Right lung (tissue), 5 donors: ENCODE data around the gene XRCC6. TPM values are rescaled to one million over a fixed set of nuclear protein-coding genes. Genes with fewer than 3 reads are reported as not detected.
"Not testable (repeated sequence)": the region's sequence is repeated elsewhere in the genome, so short reads cannot be mapped to it uniquely, and the experiment has no call there.

Source experiments
- DNase-seq, 2 donors: peaks; one replicate each; pipeline ENCODE4 v3.0.0-alpha.2; 2013
- polyA plus RNA-seq, 5 donors: library from polyadenylated mRNA; unstranded; fragments of 120-200 nt; gene quantifications; one replicate each; pipeline versions ENCODE4 v1.2.1 to v1.2.3, GENCODE V29; 2013; ENCODE audit warnings: inconsistent platforms in 1 of 5, low replicate concordance in 1 of 5; ENCODE audit not compliant: insufficient read length in 5 of 5, insufficient read depth in 1 of 5

The XRCC6 gene
- polyA plus RNA-seq, 5 donors = 307 to 378 (median 331) TPM

DNA sequence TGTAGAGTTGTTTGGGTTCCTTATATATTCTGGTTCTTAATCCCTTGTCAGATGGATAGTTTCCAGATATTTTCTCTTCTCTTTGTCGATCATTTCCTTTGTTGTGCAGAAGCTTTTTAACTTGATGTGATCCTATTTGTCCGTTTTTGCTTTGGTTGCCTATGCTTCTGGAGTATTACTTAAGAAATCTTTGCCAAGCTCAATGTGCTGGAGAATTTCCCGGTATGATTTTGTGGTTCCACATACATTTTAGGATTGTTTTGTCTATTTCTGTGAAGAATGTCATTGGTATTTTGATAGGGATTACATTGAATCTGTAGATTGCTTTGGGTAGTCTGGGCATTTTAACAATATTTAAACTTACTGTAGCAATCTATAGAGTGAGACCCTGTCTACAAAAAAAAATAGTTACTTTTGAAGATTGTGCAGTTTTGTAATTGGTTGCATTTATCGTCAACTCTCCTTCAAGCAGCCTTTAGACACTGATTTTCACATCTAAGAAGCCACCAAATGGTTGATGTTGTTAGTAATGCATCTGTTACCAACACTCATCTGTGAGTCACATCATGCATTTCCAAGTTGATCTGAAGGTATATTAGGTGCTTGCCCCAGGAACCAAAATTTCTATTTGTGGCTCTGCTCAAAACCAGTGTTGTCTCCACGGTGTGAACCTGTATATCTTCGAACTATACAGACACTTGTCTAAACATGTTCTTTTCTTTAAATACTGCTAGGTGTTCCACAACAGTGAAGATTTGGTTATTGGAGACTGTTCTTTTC, 21.4 kb downstream of the XRCC6 start:
- no peak for DNase-seq

DNA sequence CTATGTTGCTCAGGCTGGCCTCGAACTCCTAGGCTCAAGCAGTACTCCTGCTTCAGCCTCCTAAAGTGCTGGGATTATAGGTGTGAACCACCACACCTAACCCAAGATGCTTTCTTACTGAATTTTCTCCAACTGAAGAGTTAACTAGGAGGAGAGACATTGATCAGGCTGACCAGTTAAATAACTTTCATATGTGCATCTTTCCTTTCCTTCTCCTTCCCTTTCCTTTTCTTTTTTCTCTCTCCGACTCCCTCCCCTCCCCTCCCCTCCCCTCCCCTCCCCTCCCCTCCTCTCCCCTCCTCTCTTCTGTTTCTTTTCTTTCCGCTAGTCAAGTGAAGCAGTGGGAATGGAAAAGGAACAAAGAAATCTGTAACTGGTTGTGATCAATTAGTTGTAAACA, 26.7 kb downstream of the XRCC6 start:
- no peak for DNase-seq

DNA sequence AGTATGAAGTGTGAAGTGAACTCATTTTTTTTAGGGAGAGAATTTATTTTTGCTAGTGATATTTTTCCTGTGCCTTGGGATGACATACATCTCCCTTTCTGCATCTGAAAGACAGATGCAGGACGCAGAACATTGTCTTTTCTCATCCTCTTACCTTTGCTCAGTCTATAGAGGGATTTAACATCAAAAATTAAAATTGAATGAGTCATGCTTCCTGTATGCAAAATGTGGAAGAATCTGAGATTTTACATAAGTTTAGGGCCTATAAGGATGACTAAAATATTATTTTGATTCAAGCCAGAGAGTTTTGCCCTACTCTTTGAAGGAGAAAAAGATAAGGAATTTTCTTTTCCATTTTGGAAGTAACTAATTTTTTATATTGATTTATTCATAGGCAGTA, 27.3 kb downstream of the XRCC6 start:
- DNase-seq = no peak

DNA sequence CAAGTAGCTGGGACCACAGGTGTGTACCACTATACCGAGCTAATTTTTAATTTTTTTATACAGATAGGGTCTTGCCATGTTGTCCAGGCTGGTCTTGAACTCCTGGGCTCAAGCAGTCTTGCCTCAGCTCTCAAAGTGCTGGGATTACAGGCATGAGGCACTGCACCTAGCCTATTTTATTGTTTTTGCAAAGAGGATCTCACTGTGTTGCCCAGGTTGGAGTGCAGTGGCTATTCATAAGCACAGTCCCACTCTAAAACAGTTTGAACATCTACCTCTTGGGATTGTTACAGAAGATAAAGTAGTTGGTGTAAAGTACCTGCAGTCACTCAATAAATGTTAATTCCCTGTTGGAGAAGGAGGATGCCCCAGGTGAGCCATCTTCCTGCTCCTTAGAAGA, 29.1 kb downstream of the XRCC6 start:
- DNase-seq = no peak

DNA sequence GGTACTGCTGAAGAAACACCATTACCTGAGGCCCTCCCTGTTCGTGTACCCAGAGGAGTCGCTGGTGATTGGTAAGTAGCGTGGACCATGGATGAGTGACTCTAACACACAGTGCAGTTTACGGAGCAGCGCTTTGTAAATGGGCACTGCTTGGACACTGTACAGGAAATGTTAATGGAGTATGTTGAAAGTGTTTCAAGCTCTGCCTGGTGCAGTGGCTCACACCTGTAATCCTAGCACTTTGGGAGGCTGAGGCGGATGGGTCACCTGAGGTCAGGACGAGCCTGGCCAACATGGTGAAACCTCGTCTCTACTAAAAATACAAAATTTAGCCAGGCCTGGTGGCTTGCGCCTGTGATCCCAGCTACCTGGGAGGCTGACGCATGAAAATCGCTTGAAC, 29.7 kb downstream of the XRCC6 start:
- no peak for DNase-seq

DNA sequence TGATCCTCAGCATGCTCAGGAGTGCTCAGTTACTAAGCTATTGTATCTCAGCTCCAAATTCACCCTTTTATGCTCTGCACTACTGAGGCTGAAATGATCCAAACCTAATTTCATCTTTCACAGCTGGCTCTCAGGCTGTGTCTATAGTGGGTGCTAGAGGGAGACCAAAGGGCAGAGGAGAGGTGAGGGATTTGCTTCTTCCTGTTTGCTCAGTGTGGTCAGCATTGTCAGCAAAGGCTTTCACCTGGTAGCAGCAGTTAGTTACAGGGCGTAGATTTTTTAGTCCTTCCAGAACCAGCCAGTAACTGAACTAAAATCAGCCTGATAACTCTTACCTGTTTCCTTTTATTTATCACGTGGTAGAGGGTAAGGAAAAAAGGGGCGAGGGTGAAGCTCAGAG, 33.2 kb downstream of the XRCC6 start:
- no peak for DNase-seq

DNA sequence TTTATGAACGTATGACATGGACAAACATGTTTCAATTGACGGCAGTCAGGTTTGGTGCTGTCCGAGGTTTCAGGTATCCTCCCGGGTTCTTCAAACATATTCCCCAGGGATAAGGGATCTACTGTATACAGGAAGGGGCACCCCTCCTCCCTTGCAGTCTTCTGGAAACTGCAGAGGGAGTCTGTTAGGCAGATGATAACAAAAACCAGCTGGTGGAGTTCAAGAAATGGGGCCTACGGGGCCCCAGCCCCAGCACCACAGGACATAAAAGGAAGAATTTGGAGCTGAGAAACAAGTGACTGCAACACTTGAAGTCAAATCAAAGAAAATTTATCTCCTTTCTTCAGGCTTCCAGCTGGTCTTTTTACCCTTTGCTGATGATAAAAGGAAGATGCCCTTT, 35.5 kb downstream of the XRCC6 start:
- DNase-seq = no peak

DNA sequence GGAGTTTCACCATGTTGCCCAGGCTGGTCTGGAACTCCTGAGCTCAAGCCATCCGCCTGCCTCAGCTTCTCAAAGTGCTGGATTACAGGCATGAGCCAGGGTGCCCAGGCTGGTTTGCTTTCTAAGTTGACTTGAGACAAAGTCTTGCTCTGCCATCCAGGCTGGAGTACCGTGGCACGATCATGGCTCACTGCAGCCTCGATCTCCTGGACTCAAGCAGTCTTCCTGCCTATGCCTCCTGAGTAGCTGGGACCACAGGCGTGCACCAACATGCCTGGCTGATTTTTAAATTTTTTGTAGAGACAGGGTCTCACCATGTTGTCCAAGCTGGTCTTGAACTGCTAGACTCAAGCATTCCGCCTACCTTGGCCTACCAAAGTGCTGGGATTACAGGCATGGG, 36.6 kb downstream of the XRCC6 start:
- no peak for DNase-seq

DNA sequence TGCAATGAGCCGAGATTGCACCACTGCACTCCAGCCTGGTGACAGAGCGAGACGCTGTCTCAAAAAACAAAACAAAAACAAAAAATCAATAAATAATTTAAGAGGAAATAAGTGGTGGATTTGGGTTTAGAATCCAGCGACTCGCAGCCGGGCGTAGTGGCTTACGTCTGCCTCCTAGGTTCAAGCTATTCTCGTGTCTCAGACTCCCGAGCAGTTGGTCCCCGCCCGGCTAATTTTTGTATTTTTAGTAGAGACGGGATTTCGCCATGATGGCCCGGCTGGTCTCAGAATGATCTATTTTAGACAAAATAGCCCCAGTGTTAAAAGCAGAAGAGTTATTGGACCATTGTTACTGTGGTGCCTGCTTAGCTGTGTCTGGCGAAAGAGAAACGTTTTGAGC, 37.8 kb downstream of the XRCC6 start:
- no peak for DNase-seq

DNA sequence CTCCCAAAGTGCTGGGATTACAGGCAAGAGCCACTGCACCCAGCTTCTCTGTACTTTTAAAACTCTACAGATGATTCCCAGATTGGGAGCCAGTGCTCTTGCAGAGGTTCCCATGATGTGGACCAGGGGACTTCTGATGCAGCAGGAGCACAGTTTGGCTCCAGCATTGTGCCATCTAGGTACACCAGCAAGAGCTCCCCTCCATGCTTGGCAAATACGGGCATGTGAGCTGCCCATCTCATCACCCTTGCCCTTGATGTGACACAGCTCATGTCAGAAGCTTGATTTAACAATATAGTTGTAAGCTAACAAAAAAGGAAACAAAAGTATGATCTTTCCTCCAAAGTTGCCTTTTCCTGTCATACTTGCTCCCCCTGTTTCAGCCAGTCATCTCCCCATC, 38.8 kb downstream of the XRCC6 start:
- DNase-seq = no peak

DNA sequence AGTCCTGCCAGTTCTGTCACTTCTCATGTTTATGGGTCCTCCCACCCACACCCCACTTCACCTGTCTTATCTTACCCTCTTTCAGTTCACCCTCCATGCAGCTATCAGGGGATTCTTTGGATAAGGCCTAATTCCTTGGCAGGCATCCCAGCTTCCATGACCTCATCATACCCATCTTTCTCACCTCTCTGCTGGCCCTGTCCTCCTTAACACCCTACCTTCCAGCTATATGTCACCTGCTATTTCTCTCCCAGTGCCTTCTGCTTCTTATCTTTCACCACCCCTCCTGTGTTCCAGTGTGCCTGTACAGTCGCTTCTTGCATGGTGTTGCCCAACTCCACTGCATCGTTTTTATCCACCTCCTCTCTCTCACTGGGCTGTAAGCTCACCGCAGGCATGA, 39.3 kb downstream of the XRCC6 start:
- DNase-seq = no peak

DNA sequence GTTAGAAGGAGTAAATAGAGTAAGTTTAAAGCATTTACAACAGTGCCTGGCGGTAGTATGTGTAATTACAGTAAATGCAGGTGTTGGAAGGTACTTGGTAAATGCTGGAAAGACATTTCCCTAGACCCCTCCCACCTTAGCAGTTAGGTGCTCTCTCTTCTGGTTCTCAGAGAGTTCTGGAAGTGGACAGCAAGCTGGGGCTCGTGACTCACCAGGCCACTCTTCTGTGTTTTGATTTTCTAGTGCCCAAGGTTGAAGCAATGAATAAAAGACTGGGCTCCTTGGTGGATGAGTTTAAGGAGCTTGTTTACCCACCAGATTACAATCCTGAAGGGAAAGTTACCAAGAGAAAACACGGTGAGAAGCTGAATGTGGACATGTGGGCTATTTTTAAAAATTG, 40.0 kb downstream of the XRCC6 start:
- no peak for DNase-seq

DNA sequence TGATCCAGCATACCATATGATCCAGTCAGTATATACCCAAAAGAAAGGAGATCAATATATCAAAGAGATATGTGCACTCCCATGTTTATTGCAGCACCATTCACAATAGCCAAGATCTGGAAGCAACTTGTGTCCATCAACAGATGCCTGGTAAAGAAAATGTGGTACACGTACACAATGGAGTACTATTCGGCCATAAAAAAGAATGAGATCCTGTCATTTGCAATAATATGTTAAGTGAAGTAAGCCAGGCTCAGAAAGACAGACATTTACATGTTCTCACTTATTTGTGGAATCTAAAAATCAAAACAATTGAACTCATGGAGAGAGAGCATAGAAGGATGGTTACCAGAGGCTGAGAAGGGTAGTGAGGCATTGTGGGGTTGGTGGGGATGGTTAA, 40.6 kb downstream of the XRCC6 start:
- no peak for DNase-seq

DNA sequence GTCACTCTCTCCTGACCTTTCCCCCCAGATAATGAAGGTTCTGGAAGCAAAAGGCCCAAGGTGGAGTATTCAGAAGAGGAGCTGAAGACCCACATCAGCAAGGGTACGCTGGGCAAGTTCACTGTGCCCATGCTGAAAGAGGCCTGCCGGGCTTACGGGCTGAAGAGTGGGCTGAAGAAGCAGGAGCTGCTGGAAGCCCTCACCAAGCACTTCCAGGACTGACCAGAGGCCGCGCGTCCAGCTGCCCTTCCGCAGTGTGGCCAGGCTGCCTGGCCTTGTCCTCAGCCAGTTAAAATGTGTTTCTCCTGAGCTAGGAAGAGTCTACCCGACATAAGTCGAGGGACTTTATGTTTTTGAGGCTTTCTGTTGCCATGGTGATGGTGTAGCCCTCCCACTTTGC, 42.5 kb downstream of the XRCC6 start:
- DNase-seq = not testable (repeated sequence)

DNA sequence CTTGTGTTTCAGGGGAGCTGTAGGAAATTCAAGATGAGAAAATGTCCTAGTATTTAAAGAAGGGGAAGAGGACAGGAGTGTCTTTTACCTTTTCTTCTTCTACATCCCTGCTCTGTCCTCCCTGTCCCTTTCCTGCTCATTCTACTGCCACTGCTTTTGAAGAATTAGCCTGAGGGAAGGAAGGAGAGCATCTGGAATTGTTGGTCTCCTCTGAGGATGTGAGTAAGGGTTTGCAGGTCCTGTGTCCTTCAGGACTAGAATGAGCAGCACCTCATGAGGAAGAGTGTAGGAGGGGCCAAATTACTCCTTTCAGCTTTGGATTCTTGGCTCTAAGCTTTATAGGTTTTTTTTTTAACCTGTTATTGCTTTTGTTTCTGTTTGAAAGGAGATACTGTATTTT, 43.4 kb downstream of the XRCC6 start:
- no peak for DNase-seq

DNA sequence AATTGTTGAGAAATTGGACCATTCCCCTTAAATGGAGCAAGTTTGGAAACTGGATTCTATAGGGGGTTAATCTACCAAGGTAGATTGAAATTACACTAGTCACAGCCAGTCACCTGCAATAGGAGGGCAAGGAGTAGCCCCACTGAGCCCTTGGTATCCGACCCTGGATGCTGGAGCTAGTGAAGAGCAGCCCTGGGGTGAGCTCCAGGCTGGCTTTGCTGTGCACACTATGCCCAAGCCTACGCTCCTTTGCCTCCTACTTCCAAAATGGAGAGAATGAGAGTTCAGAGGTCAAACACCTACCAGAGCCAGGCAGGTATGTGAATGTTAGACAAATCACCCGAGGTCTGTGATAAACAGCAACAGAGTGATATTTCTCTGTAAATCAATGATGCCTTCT, 43.9 kb downstream of the XRCC6 start:
- DNase-seq = no peak

DNA sequence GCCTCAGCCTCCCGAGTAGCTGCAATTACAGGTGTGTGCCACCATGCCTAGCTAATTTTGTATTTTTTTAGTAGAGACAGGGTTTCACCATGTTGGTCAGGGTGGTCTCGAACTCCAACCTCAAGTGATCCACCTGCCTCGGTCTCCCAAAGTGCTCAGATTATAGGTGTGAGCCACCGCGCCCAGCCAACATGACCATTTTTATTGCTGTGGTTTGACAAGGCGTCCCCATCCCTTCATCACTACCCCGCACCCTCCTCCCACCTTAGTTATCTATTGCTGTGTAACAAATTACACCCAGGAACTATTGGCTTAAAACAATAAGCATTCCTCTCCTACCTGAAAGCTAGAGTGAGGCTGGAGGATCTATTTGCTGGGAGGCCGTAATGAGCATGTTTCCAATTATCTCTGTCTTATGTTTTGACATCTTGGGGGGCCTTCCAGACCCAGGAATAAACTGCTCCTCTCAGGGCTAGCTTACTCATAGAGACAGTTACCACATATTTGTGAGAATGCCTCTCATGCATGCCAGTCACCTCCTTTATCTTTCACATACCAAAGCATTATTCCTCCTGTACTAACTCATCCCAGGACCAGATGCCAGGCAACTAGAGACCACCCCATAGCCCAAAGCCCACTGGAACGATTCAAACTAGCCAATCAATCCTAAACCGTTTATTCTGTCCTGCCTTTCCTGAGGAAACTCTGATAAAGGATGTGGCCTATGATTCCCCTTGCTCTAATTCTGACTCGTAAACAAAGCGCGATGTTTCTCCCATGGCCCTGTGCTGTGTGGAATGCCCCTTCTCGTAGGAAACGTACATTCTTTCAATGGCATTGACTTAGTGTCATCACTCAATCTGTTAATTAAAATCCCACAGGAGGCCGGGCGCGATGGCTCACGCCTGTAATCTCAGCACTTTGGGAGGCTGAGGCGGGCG, 48.1 kb downstream of the XRCC6 start:
- no peak for DNase-seq

DNA sequence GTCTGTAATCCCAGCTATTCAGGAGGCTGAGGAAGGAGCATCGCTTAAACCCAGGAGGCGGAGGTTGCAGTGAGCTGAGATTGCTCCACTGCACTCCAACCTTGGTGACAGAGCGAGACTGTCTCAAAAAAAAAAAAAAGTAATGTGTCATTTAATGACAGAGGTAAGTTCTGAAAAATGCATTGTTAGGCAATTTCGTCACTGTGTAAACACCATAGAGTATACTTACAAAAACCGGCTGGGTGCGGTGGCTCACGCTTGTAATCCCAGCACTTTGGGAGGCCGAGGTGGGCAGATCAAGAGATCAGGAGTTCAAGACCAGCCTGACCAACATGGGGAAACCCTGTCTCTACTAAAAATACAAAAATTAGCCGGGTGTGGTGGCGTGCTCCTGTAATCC, 51.0 kb downstream of the XRCC6 start:
- not testable (repeated sequence) for DNase-seq

DNA sequence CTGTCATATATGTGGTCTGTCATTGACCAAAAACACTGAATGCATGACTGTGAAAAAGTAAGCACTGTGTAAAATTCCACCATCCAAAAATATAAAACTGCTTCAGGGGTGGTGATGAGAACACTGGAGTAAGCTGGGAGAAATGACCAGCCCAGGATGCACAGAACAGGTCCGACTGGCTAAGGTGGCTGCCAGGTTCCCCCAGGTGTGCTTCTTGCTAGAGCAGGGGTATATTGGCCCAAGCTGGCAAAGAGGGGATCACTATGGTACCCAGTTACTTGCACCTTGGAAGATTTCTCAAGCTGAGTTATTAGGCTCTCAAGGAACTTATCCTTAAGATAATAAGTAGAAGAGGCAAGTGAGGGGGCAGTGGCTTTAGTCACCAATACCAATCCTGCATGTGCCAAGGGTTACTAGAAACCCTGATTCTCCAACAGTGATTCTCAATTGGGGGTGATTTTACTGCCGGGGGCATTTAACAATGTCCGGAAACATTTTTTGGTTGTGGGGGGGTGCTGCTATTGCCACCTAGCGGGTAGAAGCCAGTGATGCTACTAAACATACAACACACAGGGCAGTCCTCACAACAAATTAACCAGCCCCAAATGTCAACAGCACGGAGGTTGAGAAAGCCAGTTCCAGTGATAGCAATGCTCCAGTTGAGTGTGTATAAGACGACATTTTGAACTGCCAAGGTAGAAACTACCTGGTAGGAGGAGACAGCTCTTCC, 51.9 kb downstream of the XRCC6 start:
- DNase-seq = no peak

DNA sequence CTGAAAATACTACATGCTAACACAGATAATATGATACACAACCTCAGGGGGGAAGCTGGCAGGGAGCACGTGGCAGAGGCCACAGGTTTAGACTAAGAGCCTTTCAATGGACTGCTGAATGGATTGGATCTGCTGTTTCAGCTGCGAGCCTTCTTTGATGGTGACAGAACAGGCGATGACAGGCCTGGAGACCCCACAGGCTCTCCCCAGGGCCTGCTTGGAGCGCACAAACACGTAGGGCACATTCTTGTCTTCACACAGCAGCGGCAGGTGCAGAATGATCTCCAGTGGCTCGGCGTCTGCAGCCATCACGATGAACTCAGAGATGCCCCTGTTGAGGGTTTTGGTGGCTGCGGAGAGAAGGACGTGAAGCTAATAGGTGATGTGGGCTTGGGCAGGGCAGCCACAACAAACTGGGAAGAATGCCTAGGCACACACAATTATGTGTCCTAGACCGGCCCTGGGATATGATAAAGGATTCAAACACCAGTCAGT, 53.8 kb downstream of the XRCC6 start:
- no peak for DNase-seq

DNA sequence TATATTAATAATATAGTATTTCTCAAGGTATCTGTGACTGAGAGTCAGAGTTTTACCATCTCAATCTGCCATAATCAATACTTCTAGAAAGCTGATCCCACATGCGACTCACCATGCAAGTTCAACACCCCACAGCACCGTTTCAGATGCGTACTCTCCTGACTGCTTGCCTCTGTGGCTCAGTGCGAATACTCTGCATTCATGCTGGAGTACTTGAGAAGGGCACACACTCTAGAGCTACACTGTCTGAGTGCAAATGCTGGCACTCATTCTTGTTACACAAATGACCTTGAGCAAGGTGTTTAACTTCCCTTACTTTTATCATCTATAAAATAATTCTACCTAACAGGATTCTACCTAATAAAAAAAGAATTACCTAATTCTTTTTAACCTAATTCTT, 55.0 kb downstream of the XRCC6 start:
- no peak for DNase-seq

DNA sequence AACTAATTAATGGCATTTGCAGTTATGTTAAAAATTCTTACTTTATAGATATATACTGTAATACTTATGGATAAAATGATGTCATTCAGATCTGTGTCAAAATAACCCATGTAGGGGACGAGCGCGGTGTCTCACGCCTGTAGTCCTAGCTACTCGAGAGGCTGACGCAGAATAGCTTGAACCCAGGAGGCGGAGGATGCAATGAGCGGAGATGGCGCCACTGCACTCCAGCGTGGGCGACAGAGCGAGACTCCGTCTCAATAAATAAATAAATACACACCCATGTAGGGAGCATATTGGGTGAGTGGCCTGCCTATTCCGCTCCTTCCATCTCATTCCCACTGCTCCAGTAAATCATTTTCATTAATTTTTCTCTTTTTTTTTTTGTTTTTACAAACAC, 60.5 kb downstream of the XRCC6 start:
- DNase-seq = no peak
